Lower lobe of right lung (tissue), 2 donors: Measurements from ENCODE around the gene KAT6B. TPM values are rescaled to one million over a fixed set of nuclear protein-coding genes. Genes with fewer than 3 reads are reported as not detected.
"Not testable (repeated sequence)": the region's sequence is repeated elsewhere in the genome, so short reads cannot be mapped to it uniquely, and the experiment has no call there.

Experiments used
- ATAC-seq, 2 donors: fragments of 200-7000 bp; cut with Tn5 transposase; one replicate each; pipeline ENCODE4 v1.9.1; 2020 to 2022; ENCODE audit warnings: mild to moderate bottlenecking in 2 of 2, moderate library complexity in 2 of 2
- DNase-seq: peaks from one replicate; pipeline ENCODE4 v3.0.0-alpha.2; 2020
- H3K27ac ChIP-seq: fragments of 200-600 bp; one replicate; pipeline ENCODE4 v1.8.0; 2022
- H3K27me3 ChIP-seq: fragments of 200-600 bp; one replicate; pipeline ENCODE4 v1.8.0; 2022; ENCODE audit warnings: low read depth
- H3K36me3 ChIP-seq: fragments of 200-600 bp; one replicate; pipeline ENCODE4 v1.8.0; 2022; ENCODE audit warnings: mild to moderate bottlenecking
- H3K4me1 ChIP-seq: fragments of 200-600 bp; one replicate; pipeline ENCODE4 v1.8.0; 2022
- H3K4me3 ChIP-seq: fragments of 200-600 bp; one replicate; pipeline ENCODE4 v1.8.0; 2022; ENCODE audit warnings: mild to moderate bottlenecking
- H3K9me3 ChIP-seq: fragments of 200-600 bp; one replicate; pipeline ENCODE4 v1.8.0; 2022
- intact Hi-C: fragments of 100-400 bp; cut with DNase I; formaldehyde crosslinking; loops from one replicate; pipeline ENCODE4 v1.11.0; 2022
- total RNA-seq: library from RNA; stranded (reverse); fragmentation: NEBNext Ultra II Directional; extraction: Animal tissue kit (Norgen Biotek cat#: 25700); gene quantifications from one replicate; pipeline ENCODE4 v1.2.1, GENCODE V29; 2021
- TF ChIP-seq, protein P1 (sequence below): fragments of 200-600 bp; IDR thresholded peaks from one replicate; pipeline ENCODE4 v1.8.0; 2022; ENCODE audit warnings: antibody characterized with exemption, mild to moderate bottlenecking
- donor health status: DM: no; HTN: yes; CAD: no; lungs with severe emphysema.

Gene KAT6B
- total RNA-seq, 1 donor from 2014 or later, result 46.3 TPM

DNA sequence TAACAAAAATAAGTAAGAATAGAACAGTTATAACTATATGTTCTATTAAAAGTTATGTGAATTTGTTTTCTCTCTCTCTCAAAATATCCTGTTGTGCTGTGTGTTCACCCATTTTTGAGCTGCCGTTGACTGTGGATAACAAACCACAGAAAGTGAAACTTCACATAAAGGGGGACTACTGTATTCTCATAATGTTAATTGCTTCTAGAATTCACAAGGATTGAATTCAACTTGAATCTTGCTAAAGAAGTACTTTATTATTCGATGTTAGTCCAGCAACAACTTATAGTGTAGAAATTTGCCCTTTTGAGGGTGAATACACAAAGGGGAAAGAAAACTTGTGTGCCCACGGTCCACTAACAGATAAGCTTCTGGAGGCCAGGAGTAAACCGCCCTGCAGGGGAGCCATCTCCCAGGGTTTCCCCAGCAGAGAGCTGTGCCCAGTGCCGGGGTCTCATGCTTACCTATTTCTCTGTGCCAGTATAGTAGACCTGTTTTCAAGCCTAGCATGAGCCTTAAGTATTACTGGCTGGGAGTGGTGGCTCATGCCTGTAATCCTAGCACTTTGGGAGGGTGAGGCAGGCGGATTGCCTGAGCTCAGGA, 87.1 kb downstream of the KAT6B start:
- H3K4me3 ChIP-seq, result no peak overlapping the region
- H3K36me3 ChIP-seq, result no peaks in the 10 kb centered on the region
- no peak for ATAC-seq
- H3K27ac ChIP-seq, result no peak overlapping the region
- H3K4me1 ChIP-seq, result no peaks in the 10 kb centered on the region
- no peak for DNase-seq
- TF ChIP-seq, protein P1, sequence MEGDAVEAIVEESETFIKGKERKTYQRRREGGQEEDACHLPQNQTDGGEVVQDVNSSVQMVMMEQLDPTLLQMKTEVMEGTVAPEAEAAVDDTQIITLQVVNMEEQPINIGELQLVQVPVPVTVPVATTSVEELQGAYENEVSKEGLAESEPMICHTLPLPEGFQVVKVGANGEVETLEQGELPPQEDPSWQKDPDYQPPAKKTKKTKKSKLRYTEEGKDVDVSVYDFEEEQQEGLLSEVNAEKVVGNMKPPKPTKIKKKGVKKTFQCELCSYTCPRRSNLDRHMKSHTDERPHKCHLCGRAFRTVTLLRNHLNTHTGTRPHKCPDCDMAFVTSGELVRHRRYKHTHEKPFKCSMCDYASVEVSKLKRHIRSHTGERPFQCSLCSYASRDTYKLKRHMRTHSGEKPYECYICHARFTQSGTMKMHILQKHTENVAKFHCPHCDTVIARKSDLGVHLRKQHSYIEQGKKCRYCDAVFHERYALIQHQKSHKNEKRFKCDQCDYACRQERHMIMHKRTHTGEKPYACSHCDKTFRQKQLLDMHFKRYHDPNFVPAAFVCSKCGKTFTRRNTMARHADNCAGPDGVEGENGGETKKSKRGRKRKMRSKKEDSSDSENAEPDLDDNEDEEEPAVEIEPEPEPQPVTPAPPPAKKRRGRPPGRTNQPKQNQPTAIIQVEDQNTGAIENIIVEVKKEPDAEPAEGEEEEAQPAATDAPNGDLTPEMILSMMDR, result no peak
- intact Hi-C loops, result no loop called here
- H3K27me3 ChIP-seq, result no peaks in the 10 kb centered on the region
- no peaks in the 10 kb centered on the region for H3K9me3 ChIP-seq

DNA sequence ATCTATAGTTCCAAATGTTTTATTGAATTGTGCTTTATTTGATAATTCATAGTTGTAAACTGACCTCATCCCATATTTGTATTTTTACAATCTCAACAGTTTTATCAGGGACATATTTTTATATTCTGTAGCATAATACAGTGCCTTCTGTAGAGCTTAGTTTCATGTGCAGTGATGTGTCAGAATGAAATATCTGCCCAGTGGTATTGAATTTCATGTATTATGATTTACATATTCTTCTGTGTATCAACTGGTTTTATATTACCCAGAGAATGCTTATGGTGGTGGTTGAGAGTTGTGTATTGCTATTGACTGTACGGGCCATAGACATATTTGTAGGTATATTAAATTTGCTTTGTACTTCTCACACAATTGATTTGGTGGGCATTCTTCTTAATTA, 89.9 kb downstream of the KAT6B start:
- TF ChIP-seq, protein P1, result no peak
- Histone ChIP-seq H3K4me3 (no peak overlapping the region), H3K36me3 (no peaks in the 10 kb centered on the region), H3K4me1 (peaks cover under 1% of the 10 kb centered on the region), H3K27me3 (no peaks in the 10 kb centered on the region), H3K9me3 (peaks cover 7% of the 10 kb centered on the region), H3K27ac (no peak overlapping the region)
- intact Hi-C loops, result no loop called here
- DNase-seq, result no peak
- no peak for ATAC-seq

DNA sequence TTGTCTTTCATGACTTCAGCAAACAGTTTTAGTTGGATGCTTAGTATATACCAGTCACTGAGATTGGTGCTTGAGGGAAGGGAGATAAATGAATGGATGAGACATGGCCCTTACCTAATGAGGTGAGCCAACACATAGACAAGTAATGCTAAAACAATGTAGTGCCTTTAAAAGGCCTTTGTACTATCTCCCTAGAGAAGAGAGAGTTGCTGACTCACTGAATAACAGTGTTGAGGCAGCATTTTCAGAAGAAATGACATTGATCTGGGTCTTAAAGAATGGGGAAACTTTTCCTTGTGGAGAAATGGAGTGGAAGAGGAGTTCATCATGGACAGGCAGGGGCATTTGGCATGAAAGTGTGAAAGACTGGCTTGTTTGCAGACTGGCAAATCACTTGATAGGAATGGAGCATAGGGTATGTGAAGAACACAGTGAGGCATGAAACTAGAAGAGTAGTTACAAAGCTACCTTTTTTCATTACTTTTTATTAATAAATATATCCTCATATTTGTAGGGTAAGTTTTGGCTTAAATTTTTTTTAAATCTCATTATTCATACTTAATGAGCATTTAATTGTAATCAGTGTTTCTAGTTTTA, 91.2 kb downstream of the KAT6B start:
- DNase-seq (no peak), ATAC-seq (peak in 1 of 2 donors; percentile 26)
- Histone ChIP-seq H3K36me3 (no peaks in the 10 kb centered on the region), H3K27ac (no peak overlapping the region), H3K4me1 (peaks cover 13% of the 10 kb centered on the region), H3K4me3 (no peak overlapping the region), H3K9me3 (peaks cover 7% of the 10 kb centered on the region), H3K27me3 (no peaks in the 10 kb centered on the region)
- intact Hi-C loops, result no loop called here
- TF ChIP-seq, protein P1, result no peak

GRCh38 chr10:74919671-74920070, 93.3 kb downstream of the KAT6B start:
- Histone ChIP-seq H3K4me1 (peaks cover 34% of the 10 kb centered on the region), H3K27ac (no peak overlapping the region), H3K36me3 (no peaks in the 10 kb centered on the region), H3K4me3 (no peak overlapping the region), H3K9me3 (peaks cover 7% of the 10 kb centered on the region), H3K27me3 (no peaks in the 10 kb centered on the region)
- DNase-seq (no peak), ATAC-seq (no peak)
- TF ChIP-seq, protein P1, result no peak
- intact Hi-C loops, result no loop called here

DNA sequence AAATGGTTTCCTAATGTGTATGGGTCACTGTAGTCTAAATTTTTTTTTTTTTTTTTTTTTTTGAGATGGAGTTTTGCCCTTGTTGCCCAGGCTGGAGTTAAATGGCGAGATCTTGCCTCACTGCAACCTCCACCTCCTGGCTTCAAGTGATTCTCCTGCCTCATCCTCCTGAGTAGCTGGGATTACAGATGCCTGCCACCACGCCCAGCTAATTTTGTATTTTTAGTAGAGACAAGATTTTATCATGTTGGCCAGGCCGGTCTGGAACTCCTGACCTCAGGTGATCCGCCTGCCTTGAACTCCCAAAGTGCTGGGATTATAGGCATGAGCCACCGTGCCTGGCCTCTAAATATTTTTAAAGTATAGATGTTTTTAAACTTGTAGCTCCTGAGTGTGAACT, 94.7 kb downstream of the KAT6B start:
- DNase-seq, H3K9me3 ChIP-seq, H3K4me3 ChIP-seq, intact Hi-C loops, H3K27me3 ChIP-seq, H3K27ac ChIP-seq, ATAC-seq, H3K36me3 ChIP-seq: not testable (repeated sequence)
- H3K4me1 ChIP-seq, result peaks cover 38% of the 10 kb centered on the region

- ATAC-seq, result no peak
- TF ChIP-seq, protein P1, result no peak
These were observed 95.3 kb downstream of the KAT6B start for GRCh38 chr10:74921744-74922143.

More at GRCh38 chr10:74921744-74922143, 95.3 kb downstream of the KAT6B start:
- H3K4me3 ChIP-seq, result no peak overlapping the region
- intact Hi-C loops, result no loop called here
- peaks cover 7% of the 10 kb centered on the region for H3K9me3 ChIP-seq
- H3K4me1 ChIP-seq, result peaks cover 40% of the 10 kb centered on the region
- no peak for DNase-seq
- no peak overlapping the region for H3K27ac ChIP-seq
- no peaks in the 10 kb centered on the region for H3K27me3 ChIP-seq
- H3K36me3 ChIP-seq, result no peaks in the 10 kb centered on the region
